Measurements from ENCODE around the gene FADD. TPM values are rescaled to one million over a fixed set of nuclear protein-coding genes. Genes with fewer than 3 reads are reported as not detected.

FADD gene
- total and polyA plus RNA-seq, 8 donors: 4.0 to 20.4 (median 16.5) TPM

GRCh38 chr11:70206982-70207376 is 3.9 kb downstream of the FADD start:
- Histone ChIP-seq H3K27me3 (no peaks in the 10 kb centered on the region), H3K4me3 (no peak overlapping the region), H3K9me3 (no peaks in the 10 kb centered on the region), H3K4me1 (peaks cover 17 to 60% (median 36%) of the 10 kb centered on the region in 4 donors), H3K36me3 (peaks cover 22 to 51% (median 48%) of the 10 kb centered on the region in 4 donors), H3K27ac (no peak overlapping the region)
- intact Hi-C loops (cut with DNase I; ENCODE audit: low total_unique reads): no loop called here
- WGBS, 5 donors: 73 to 82% (median 76%) methylated on average over 6 of the region's 6 CpGs
- no peak for DNase-seq
- TF ChIP-seq, protein P1, sequence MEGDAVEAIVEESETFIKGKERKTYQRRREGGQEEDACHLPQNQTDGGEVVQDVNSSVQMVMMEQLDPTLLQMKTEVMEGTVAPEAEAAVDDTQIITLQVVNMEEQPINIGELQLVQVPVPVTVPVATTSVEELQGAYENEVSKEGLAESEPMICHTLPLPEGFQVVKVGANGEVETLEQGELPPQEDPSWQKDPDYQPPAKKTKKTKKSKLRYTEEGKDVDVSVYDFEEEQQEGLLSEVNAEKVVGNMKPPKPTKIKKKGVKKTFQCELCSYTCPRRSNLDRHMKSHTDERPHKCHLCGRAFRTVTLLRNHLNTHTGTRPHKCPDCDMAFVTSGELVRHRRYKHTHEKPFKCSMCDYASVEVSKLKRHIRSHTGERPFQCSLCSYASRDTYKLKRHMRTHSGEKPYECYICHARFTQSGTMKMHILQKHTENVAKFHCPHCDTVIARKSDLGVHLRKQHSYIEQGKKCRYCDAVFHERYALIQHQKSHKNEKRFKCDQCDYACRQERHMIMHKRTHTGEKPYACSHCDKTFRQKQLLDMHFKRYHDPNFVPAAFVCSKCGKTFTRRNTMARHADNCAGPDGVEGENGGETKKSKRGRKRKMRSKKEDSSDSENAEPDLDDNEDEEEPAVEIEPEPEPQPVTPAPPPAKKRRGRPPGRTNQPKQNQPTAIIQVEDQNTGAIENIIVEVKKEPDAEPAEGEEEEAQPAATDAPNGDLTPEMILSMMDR (IDR thresholded peaks at IDR 0.05): no peak
- TF ChIP-seq EP300 (IDR thresholded peaks at IDR 0.05): no peak
- no peak for TF ChIP-seq POLR2A (IDR thresholded peaks at IDR 0.05)
- TF ChIP-seq POLR2AphosphoS5 (IDR thresholded peaks at IDR 0.05): no peak

DNA sequence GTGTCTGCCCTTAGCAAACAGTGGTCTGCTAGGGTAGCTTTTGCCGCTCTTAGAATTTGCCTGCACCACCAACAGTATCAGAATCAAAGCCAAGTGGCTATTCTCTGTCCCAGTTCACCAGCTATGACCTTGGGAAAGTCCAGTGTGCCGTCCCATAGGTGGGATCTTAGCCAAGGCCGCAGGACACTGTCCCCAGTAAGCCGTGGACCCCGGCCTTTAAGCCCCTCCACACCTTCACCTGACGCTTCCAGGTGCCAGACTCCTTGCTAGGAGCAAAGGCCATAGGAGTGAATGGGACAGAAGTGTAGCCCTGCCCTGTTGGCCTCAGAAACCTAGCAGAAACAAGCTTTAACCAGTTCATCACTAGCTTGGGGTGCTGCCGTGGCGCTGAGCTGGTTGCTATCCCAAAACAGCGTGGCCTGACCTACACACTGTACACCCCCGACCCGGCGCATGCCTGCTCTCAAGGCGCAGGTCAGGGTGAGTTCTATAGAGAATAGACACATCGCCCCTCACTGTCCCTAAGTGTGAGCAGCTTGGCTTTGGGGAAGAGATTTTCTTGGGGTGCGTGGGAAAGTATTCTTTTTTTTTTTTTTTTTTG is 4.5 kb downstream of the FADD start:
- no peaks in the 10 kb centered on the region for H3K27me3 ChIP-seq
- intact Hi-C loops (cut with DNase I; ENCODE audit: low total_unique reads): no loop called here
- WGBS, 5 donors: 85 to 91% (median 88%) methylated on average over 15 of the region's 15 CpGs
- H3K27ac ChIP-seq: no peak overlapping the region
- no peaks in the 10 kb centered on the region for H3K9me3 ChIP-seq
- H3K36me3 ChIP-seq: peaks cover 22 to 51% (median 48%) of the 10 kb centered on the region in 4 donors
- TF ChIP-seq POLR2AphosphoS5 (IDR thresholded peaks at IDR 0.05): no peak
- no peak for TF ChIP-seq POLR2A (IDR thresholded peaks at IDR 0.05)
- TF ChIP-seq, protein P1 (IDR thresholded peaks at IDR 0.05): no peak
- TF ChIP-seq EP300 (IDR thresholded peaks at IDR 0.05): no peak
- H3K4me3 ChIP-seq: no peak overlapping the region
- peaks cover 12 to 60% (median 35%) of the 10 kb centered on the region in 4 donors for H3K4me1 ChIP-seq
- no peak for DNase-seq

DNA sequence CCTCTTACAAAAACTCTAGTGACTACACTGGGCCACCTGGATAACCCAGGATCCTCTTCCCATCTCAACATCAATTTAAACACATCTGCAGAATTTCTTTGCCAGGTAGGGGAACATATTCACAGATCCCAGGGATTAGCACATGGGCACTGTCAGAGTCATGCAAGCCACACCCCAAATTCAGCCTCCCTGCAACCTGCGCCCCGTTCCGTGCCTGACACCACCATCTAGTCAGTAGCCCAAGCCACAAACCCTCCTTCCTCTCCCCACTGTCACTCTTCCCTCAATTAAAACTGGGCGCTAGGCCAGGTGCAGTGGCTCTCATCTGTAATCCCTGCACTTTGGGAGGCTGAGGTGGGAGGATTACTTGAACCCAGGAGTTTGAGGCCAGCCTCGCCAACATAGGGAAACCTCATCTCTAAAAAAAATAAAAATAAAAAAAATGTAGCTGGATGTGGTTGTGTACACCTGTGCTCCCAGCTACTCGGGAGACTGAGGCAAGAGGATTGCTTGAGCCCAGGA is 6.4 kb downstream of the FADD start:
- peaks cover 22 to 51% (median 48%) of the 10 kb centered on the region in 4 donors for H3K36me3 ChIP-seq
- intact Hi-C loops (cut with DNase I; ENCODE audit: low total_unique reads): no loop called here
- WGBS, 5 donors: 82 to 92% (median 89%) methylated on average over 3 to 6 of the region's 6 CpGs

GRCh38 chr11:70210051-70210501 is 7.0 kb downstream of the FADD start:
- WGBS, 5 donors: 74 to 81% (median 79%) methylated on average over 8 of the region's 8 CpGs
- no peaks in the 10 kb centered on the region for H3K27me3 ChIP-seq
- intact Hi-C loops (cut with DNase I; ENCODE audit: low total_unique reads): no loop called here
- H3K9me3 ChIP-seq: no peaks in the 10 kb centered on the region
- H3K27ac ChIP-seq: no peak overlapping the region
- TF ChIP-seq, protein P1 (IDR thresholded peaks at IDR 0.05): no peak
- no peak for TF ChIP-seq EP300 (IDR thresholded peaks at IDR 0.05)
- no peak for TF ChIP-seq POLR2AphosphoS5 (IDR thresholded peaks at IDR 0.05)
- TF ChIP-seq POLR2A (IDR thresholded peaks at IDR 0.05): no peak
- no peak overlapping the region for H3K4me3 ChIP-seq
- H3K36me3 ChIP-seq: peaks cover 22 to 50% (median 45%) of the 10 kb centered on the region in 4 donors
- no peak for DNase-seq
- H3K4me1 ChIP-seq: peaks cover under 1 to 47% (median 18%) of the 10 kb centered on the region in 4 donors

More for the DNA sequence above, 6.4 kb downstream of the FADD start:
- Histone ChIP-seq H3K4me3 (no peak overlapping the region), H3K27me3 (no peaks in the 10 kb centered on the region), H3K4me1 (peaks cover 6 to 53% (median 24%) of the 10 kb centered on the region in 4 donors), H3K27ac (no peak overlapping the region), H3K9me3 (no peaks in the 10 kb centered on the region)
- TF ChIP-seq POLR2A (IDR thresholded peaks at IDR 0.05) (no peak), POLR2AphosphoS5 (IDR thresholded peaks at IDR 0.05) (no peak), EP300 (IDR thresholded peaks at IDR 0.05) (no peak)
- TF ChIP-seq, protein P1 (IDR thresholded peaks at IDR 0.05): no peak
- no peak for DNase-seq
